T-helper 1 cell (primary cell): ENCODE measurements around the gene BNIPL.
A peak's percentile ranks its signal among the peaks of the same experiment; 100 is the strongest.

Experiments
- DNase-seq, 5 donors: peaks; one replicate each; pipeline ENCODE4 v3.0.0-alpha.2; 2012 to 2020

BNIPL gene

DNA sequence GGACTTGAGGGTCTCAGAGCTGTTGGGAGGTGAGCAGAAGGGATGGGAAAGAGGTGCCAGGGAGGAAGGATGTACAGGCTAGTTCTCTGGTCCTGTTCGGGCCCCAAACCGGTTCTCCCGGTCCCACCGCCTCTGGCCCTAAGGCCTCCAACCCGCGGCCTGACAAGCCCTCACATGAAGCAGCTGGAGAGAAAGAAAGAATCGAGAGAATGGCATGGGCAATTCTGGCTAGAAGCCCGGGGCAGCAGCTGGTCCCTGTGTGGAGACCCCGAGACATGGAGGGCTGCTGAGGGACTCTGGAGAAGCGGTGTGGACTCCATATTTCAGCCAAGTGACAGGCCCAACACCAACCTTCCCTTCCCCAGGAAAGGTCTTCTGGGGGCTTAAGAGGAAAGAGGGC lies 22.3 kb downstream of the BNIPL start:
- DNase-seq = no peak

DNA sequence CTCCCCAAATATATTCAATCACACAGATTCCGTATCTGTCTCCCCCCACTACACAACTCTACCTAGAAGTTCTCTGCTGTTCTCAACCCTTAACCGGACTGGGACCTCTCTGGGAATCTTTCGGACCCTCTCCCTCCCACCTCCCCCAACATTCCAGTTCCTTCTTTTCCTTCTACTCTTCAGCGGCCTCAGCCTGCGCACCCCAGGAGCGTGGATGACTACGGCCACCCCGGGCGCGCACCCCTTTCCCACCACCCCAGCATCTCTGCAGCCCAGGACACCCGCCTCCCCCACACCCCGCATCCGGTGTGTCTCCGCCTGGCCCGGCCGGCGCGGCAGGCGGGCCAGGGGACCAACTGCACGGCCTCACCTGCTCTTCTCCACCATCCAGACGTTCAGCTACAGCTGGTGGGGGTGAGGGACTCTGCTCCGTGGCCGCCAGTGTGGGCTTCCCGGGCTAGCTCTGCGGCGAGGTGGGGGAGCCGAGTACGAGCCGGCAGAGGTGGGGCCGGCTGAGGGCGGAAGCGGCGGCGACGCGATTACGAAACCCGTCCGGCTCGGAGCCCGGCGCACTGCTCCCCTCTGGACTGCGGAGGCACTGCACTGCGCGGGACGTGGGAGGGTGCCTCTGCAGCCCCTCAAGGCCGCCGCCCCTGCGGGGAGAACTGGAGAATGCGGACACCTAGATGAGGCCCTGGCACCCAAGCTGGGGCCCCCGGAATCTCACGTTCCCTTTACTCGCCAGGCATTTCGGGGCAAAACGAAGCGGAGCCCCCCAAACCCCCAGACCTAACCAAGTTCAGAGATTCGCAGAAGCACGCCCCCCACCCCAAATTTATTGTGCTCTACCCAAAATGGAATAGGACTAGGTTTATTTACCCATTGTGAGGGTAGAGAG lies 23.0 kb downstream of the BNIPL start, which contains the start of gene CDC42SE1:
TSS of gene CDC42SE1 (minus strand) at position 514 of the 898 bp plus-strand sequence. CDS start 3,892 bp downstream, outside the sequence.
- peak; percentile 69 to 92 (median 78) for DNase-seq

- no peak for DNase-seq
Observed at GRCh38 chr1:151060007-151060656, 23.7 kb downstream of the BNIPL start, which contains the start of gene MLLT11. MLLT11 (plus strand) TSS chr1:151060397; CDS start chr1:151067225, 6,828 bp downstream.

DNA sequence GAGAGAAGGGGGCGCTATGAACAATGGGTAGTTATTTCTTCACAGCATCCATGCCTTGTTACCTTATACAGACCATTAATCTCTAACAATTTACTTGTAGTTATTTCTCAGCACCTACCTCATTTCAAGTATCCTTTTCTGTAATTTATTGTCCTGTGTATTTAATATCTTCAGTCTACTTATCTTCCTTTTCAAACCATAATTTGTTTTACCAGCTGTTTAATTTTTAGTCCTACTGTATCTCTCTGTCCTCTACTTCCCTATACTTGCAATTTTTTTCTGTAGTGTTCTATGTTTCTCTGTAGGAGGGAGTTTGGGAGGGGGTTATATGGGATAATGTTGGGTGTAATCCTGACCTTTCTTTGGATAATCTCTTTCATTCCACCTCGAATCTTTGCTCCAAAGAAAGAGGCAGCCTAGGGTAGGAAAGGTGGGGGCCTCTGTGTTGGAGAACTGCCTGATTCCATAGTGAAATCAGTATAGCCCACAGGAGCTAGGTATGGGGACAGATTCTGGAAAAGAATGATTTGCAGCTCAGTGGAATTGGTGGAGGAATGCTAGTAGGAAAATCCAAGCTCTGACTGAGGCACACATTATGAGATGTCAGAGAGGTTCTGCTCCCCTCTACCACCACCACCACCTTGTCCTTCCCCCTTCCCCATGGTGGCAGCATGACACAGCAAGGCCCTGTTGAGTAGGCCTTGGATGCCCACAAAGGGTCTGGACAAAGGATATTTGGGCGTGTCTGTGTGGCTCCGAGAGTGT lies 24.5 kb downstream of the BNIPL start:
- DNase-seq = no peak

- DNase-seq = no peak
Observed at GRCh38 chr1:151061704-151062103, 25.3 kb downstream of the BNIPL start.

DNA sequence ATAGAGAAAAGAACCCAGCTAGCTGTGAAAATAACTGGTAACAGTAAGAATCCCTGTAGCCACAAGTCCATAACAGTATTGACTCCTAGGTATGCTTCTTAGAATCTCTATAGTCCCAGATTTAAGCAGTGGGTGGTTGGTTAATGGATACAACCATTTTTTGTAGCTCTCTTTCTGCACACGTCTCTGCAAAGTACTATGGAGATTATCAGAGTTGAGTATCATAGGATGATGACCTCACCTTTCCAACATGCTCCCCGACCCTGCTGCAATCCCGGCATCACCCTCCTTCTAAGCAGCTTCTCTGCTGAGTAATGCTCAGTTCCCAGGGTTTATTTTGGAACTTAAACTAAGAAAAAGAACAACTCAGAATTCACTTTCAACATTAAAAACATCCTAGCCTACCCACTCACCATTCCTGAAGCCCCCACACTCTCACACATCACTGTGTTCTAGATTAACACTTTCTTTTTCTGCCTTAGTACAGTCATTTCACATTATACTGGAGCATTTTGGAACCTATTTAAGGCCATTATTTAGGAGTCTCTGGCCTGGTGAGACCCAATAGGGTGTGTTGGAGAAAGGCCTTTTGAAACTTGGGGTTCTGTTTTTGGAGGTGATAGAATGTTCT lies 26.5 kb downstream of the BNIPL start:
- DNase-seq = no peak

GRCh38 chr1:151065089-151065645 lies 28.8 kb downstream of the BNIPL start:
- no peak for DNase-seq

DNA sequence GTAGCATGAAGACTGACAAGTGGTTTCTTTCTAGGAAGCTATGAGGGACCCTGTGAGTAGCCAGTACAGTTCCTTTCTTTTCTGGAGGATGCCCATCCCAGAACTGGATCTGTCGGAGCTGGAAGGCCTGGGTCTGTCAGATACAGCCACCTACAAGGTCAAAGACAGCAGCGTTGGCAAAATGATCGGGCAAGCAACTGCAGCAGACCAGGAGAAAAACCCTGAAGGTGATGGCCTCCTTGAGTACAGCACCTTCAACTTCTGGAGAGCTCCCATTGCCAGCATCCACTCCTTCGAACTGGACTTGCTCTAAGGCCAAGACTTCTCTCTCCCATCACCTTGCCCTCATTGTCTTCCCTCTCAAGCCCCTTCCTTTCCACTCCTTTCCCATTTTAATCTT lies 30.8 kb downstream of the BNIPL start:
- DNase-seq = no peak

GRCh38 chr1:151069103-151069486 lies 32.7 kb downstream of the BNIPL start:
- no peak for DNase-seq

DNA sequence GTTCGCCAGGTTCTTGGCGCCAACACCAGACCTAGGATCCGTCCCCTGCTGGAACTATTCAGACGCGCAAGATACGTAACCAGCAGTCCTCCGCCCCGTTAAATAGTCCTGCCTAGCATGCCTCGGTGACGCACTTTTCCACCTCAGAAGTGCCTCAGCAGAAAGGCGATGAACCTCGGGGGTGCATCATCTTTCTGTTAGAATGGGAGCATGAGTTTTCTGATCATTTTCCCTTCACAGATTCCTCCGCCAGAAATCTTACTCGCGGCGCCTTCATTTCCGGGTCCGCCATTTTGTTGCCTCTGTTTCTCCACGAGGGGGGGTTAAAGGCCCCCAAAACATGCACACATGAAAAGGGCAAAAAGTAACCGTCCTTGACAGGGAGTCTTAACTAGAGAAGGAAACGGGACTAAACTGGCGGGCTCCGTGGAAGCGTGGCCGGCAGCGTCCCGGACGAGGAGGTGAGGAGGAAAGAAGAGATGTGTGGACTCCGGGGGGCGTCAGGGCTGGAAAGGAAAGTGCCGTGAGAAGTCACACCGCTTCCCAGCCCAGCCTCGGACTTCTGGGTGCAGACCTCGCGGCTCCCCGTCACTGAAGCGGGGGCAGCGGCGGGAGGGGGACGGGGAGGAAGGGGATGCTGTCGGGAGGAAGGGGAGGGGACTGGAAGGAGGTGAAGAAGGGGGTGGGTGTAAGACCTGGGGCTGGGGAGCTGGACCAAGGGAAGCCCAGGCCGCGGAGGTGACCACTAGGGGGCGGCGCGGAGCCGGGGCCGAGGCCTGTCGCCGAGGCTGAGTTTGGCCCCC lies 34.3 kb downstream of the BNIPL start, which contains the start of gene GABPB2:
TSS of gene GABPB2 (plus strand) at position 288 of the 803 bp plus-strand sequence. CDS start 17,429 bp downstream, outside the sequence.
- DNase-seq = peak; percentile 61 to 91 (median 76)

DNA sequence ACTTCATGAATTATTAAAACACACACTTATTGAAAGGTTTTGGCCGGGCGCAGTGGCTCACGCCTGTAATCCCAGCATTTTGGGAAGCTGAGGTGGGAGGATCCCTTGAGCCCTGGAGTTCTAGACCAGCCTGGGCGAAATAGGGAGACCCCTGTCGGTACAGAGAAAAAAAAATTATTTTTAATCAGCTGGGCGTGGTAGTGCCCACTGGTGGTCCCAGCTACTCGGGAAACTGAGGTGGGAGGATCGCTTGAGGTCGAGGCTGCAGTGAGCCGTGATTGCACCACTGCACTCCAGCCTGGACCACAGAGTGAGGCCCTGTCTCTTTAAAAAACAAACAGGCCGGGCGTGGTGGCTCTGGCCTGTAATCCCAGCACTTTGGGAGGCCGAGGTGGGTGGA lies 35.8 kb downstream of the BNIPL start:
- DNase-seq = no peak

DNA sequence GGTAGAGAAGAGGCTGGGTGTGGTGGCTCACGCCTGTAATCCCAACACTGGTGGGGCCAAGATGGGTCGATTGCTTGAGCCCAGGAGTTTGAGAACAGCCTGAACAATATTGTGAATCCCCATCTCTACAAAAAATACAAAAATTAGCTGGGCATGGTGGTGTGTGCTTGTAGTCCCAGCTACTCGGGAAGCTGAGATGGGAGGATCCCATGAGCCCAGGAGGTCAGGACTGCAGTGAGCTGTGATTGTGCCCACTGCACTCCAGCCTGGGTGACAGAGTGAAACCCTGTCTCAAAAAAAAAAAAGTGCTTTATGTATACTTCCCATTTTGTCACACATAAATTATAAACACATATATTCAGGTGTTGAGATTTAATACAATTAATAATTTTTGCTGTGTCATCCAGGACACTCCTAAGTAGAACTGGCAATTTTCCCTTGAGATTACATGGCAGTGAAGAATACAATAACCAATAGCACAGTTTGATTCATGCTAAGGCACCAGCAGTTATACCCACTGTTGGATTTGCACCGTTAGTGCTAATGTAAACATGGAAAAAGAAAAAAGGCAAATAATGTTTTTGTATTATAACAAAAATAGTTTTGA lies 49.7 kb downstream of the BNIPL start:
- DNase-seq = no peak
